Hepatocyte (in vitro differentiated cells): ENCODE results near the gene ZDHHC11B. TPM values are rescaled to one million over a fixed set of nuclear protein-coding genes. Genes with fewer than 3 reads are reported as not detected.
"Not testable (repeated sequence)": the region's sequence is repeated elsewhere in the genome, so short reads cannot be mapped to it uniquely, and the experiment has no call there.

Experiments
- DNase-seq: peaks from one replicate; pipeline ENCODE4 v3.0.0-alpha.2; 2016; ENCODE audit warnings: low spot score
- H2AFZ ChIP-seq: fragments of 200-600 bp; sonication (generic); 2 replicates; pipeline ENCODE4 v1.6.0; 2016; ENCODE audit warnings: antibody characterized with exemption, mild to moderate bottlenecking
- H3K27ac ChIP-seq: fragments of 200-600 bp; sonication (generic); 2 replicates; pipeline ENCODE4 v1.5.1; 2016; ENCODE audit warnings: mild to moderate bottlenecking
- H3K27me3 ChIP-seq: fragments of 200-600 bp; sonication (generic); 2 replicates; pipeline ENCODE4 v1.6.1; 2016
- H3K36me3 ChIP-seq: fragments of 200-600 bp; sonication (generic); replicated peaks from 2 replicates; pipeline ENCODE4 v1.5.1; 2016; ENCODE audit warnings: low read depth; ENCODE audit not compliant: insufficient read depth
- H3K4me1 ChIP-seq: fragments of 200-600 bp; sonication (generic); 2 replicates; pipeline ENCODE4 v1.5.1; 2016; ENCODE audit warnings: mild to moderate bottlenecking, moderate library complexity; ENCODE audit not compliant: insufficient read depth
- H3K4me2 ChIP-seq: fragments of 200-600 bp; sonication (generic); 2 replicates; pipeline ENCODE4 v1.6.0; 2016
- H3K4me3 ChIP-seq: fragments of 200-600 bp; sonication (generic); 2 replicates; pipeline ENCODE4 v1.5.1; 2016; ENCODE audit warnings: mild to moderate bottlenecking
- H3K79me2 ChIP-seq: fragments of 200-600 bp; sonication (generic); 2 replicates; pipeline ENCODE4 v1.6.0; 2017; ENCODE audit warnings: mild to moderate bottlenecking
- H3K9me2 ChIP-seq: fragments of 200-600 bp; sonication (generic); replicated peaks from 2 replicates; pipeline ENCODE4 v1.6.0; 2017; ENCODE audit warnings: mild to moderate bottlenecking; ENCODE audit not compliant: insufficient read depth
- H3K9me3 ChIP-seq: fragments of 200-600 bp; sonication (generic); 2 replicates; pipeline ENCODE4 v1.5.1; 2016; ENCODE audit warnings: low read depth, mild to moderate bottlenecking
- H4K20me1 ChIP-seq: fragments of 200-600 bp; sonication (generic); 2 replicates; pipeline ENCODE4 v1.6.0; 2016; ENCODE audit warnings: mild to moderate bottlenecking; ENCODE audit not compliant: insufficient read depth, poor library complexity, severe bottlenecking
- EZH2 ChIP-seq: fragments of 200-600 bp; sonication (generic); IDR thresholded peaks from 2 replicates; pipeline ENCODE4 v1.6.1; 2016; ENCODE audit warnings: antibody characterized with exemption, mild to moderate bottlenecking, borderline replicate concordance
- EZH2phosphoT487 ChIP-seq: fragments of 200-600 bp; sonication (generic); IDR thresholded peaks from one replicate; pipeline ENCODE4 v1.6.1; 2018; ENCODE audit warnings: antibody characterized with exemption, mild to moderate bottlenecking, low read depth, moderate library complexity; ENCODE audit not compliant: unreplicated experiment, severe bottlenecking
- WGBS: methylation state at CpG from one replicate; pipeline ENCODE4 v1.1.6; 2016; ENCODE audit warnings: low lambda C conversion rate; ENCODE audit errors: missing lambda C conversion rate; 5-methylcytosine and 5-hydroxymethylcytosine counted together
- polyA plus RNA-seq: library from polyadenylated mRNA; unstranded; fragments of >200 nt; fragmentation: Nextera tagmentation; extraction: Ambion mirVana; gene quantifications from 2 replicates; pipeline ENCODE4 v1.2.1, GENCODE V29; 2016
- total RNA-seq: library from RNA; depleted of rRNA; stranded (reverse); fragments of >200 nt; gene quantifications from 2 replicates; pipeline ENCODE4 v1.2.3, GENCODE V29; 2014
- TF ChIP-seq, protein P1 (sequence below): fragments of 200-600 bp; sonication (generic); IDR thresholded peaks from 2 replicates; pipeline ENCODE4 v1.5.1; 2016; ENCODE audit warnings: antibody characterized with exemption, mild to moderate bottlenecking; ENCODE audit not compliant: poor library complexity

ZDHHC11B gene
- total and polyA plus RNA-seq, 2 experiments from 2014 or later = 0.83 to 1.3 TPM

DNA sequence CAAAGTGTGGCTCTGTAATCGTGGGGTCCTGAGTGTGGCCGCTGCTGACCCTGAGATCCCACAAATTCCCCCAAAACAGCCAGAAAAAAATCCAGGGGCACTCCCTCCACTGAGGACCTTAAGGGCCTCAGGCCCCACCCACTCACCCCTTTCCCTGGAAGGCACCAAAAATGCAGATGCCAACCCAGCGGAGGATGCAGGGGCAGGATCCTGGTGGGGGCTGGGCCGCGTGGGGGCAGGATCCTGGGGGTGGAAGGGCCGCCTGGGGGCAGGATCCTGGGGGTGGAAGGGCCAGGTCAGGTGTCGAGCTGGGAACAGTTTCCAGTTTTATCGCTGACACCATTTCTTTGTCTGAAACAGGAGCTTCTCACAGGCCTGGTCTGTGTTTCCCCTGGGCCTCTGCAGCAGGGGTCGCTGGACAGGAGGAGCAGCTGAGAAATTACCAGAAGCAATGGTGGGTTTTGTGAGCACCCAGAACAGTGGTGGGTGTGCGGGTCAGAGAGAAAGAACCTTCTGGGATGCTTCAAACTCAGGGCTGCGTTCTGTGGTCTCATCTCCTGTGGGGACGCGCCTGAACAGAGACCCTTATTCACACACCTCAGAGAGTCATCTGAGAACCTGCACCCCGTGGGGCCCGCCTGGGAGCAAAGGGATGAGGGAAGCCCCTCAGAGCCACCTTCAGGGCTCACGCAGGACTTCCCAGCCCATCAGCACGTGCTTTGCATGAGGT, 105.2 kb downstream of the ZDHHC11B start:
- H3K79me2 ChIP-seq, H3K4me1 ChIP-seq, H3K36me3 ChIP-seq, H3K4me3 ChIP-seq, H3K9me2 ChIP-seq, H4K20me1 ChIP-seq, H3K4me2 ChIP-seq, DNase-seq, H3K27ac ChIP-seq, H3K9me3 ChIP-seq, H2AFZ ChIP-seq, H3K27me3 ChIP-seq: not testable (repeated sequence)
- WGBS = 77% methylated on average over 13 of the region's 17 CpGs

DNA sequence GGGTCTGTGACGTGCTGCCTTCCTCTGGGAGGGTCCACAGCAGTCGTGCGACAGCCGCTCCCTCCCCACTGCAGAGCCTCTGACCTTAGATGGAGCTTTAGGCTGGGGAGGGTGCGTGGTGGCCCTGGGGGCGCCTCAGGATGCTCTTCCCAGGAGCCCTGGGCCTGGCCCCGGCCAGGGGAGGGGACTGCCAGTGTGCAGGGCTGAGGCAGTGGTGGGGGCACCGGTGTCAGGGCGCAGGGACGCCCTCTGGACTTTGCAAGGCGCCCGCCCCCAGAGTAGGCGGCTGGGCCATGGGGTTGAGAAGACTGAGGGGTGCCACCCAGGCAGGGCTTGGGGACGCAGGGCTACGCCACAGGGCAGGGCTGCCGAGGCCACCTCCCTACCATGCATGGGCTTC, 106.0 kb downstream of the ZDHHC11B start:
- whole genome bisulfite sequencing = 83% methylated on average over 14 of the region's 16 CpGs
- H3K27me3 ChIP-seq, H4K20me1 ChIP-seq, H3K9me3 ChIP-seq, H3K4me1 ChIP-seq, H3K4me3 ChIP-seq, H3K27ac ChIP-seq, H3K79me2 ChIP-seq, H3K4me2 ChIP-seq, H2AFZ ChIP-seq, DNase-seq, H3K36me3 ChIP-seq, H3K9me2 ChIP-seq: not testable (repeated sequence)

DNA sequence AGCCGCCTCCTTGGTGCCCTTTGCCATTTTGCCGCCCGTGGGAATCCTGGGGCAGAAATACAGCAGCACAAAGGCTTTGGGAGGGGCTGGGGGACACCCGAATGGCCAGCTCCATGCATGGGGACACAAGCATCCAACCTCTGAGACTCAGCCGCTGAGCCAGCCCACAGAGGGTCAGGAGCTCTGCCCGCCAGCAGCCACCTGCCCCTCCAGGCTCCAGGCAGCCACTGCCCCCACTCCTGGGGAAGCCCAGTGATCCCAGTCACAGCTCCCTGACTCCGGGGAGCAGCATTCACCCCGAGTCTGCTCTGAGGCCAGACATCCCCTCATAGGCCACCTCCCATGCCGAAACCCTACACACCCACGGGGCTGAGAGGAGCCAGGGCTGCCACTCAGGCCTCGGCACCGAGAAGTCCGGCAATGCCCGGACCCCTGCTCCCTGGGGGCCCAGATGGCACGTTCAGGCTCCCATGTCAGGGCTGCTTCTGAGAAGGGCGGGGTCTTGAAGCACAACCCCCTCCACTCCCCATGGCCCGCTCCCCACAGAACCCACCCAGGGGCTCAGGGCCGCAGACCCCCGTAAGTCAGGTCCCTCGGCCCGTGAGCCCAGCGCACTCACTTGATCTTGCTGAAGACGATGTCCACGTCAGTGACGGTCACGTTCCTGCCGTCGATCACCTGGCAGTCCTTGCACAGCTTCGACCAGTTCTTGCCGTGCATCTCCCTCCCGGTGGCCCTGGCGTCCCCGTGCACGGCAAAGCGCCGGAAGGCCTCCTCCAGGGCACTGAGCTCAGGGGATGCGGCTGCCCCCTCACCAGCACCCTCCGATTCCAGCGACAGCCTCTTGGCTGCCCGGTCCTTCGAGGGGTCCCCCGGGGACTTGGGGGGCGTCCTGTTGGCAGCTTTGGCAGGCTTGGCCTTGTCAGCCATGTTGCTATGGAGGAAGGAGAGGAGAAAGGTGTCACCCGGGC, 107.1 kb downstream of the ZDHHC11B start:
- DNase-seq = peak; percentile 4

DNA sequence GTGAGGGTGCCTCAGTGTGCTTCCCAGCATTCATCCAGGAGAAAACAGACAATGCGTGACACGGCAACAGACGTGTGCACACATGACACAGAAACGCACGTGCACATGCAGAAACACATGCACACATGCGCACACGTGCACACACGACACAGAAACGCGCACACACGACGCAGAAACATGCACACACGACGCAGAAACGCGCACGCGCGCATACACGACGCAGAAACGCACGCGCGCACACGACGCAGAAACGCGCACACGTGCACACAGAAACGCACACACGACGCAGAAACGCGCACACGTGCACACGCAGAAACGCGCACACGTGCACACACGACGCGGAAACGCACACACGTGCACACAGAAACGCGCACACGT, 107.8 kb downstream of the ZDHHC11B start:
- Histone ChIP-seq H2AFZ (no peak overlapping the region), H3K4me3 (no peak overlapping the region), H3K27me3 (no peaks in the 10 kb centered on the region), H3K9me3 (no peaks in the 10 kb centered on the region), H3K79me2 (no peaks in the 10 kb centered on the region), H3K27ac (no peak overlapping the region), H3K4me2 (no peak overlapping the region), H4K20me1 (no peaks in the 10 kb centered on the region), H3K4me1 (peaks cover 14% of the 10 kb centered on the region), H3K9me2 (no peaks in the 10 kb centered on the region), H3K36me3 (no peaks in the 10 kb centered on the region)
- 97% methylated on average over 45 of the region's 48 CpGs for WGBS
- TF ChIP-seq EZH2phosphoT487 = no peak
- TF ChIP-seq, protein P1, sequence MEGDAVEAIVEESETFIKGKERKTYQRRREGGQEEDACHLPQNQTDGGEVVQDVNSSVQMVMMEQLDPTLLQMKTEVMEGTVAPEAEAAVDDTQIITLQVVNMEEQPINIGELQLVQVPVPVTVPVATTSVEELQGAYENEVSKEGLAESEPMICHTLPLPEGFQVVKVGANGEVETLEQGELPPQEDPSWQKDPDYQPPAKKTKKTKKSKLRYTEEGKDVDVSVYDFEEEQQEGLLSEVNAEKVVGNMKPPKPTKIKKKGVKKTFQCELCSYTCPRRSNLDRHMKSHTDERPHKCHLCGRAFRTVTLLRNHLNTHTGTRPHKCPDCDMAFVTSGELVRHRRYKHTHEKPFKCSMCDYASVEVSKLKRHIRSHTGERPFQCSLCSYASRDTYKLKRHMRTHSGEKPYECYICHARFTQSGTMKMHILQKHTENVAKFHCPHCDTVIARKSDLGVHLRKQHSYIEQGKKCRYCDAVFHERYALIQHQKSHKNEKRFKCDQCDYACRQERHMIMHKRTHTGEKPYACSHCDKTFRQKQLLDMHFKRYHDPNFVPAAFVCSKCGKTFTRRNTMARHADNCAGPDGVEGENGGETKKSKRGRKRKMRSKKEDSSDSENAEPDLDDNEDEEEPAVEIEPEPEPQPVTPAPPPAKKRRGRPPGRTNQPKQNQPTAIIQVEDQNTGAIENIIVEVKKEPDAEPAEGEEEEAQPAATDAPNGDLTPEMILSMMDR = no peak
- no peak for TF ChIP-seq EZH2
- no peak for DNase-seq

More for the DNA sequence above, 107.1 kb downstream of the ZDHHC11B start:
- H2AFZ ChIP-seq = no peak overlapping the region
- no peaks in the 10 kb centered on the region for H3K9me2 ChIP-seq
- H4K20me1 ChIP-seq = no peaks in the 10 kb centered on the region
- H3K27me3 ChIP-seq = no peaks in the 10 kb centered on the region
- no peak overlapping the region for H3K27ac ChIP-seq
- TF ChIP-seq EZH2 (no peak), EZH2phosphoT487 (no peak)
- TF ChIP-seq, protein P1 = no peak
- H3K36me3 ChIP-seq = no peaks in the 10 kb centered on the region
- H3K4me2 ChIP-seq = no peak overlapping the region
- H3K79me2 ChIP-seq = no peaks in the 10 kb centered on the region
- peaks cover 7% of the 10 kb centered on the region for H3K4me1 ChIP-seq
- H3K9me3 ChIP-seq = no peaks in the 10 kb centered on the region
- 88% methylated on average over 41 of the region's 44 CpGs for WGBS
- H3K4me3 ChIP-seq = no peak overlapping the region
